DOHH2 (cell line): ENCODE results near the gene VPS13A.

Source experiments
- CTCF ChIP-seq: fragments of 200-600 bp; sonication (generic); IDR thresholded peaks from one replicate; pipeline ENCODE4 v1.5.1; 2014; ENCODE audit warnings: antibody characterized with exemption, mild to moderate bottlenecking, low read depth, low read length; ENCODE audit not compliant: poor library complexity, severe bottlenecking
- EZH2phosphoT487 ChIP-seq: fragments of 200-600 bp; sonication (generic); IDR thresholded peaks from 2 replicates; pipeline ENCODE4 v1.6.1; 2017; ENCODE audit warnings: borderline replicate concordance, mild to moderate bottlenecking, antibody characterized with exemption, low read length, moderate library complexity, mixed read lengths

GRCh38 chr9:77131399-77131798 lies 45.9 kb upstream of the VPS13A start:
- TF ChIP-seq CTCF (no peak), EZH2phosphoT487 (no peak)
